ENCODE data around the gene HRAS. TPM values are rescaled to one million over a fixed set of nuclear protein-coding genes. Genes with fewer than 3 reads are reported as not detected.
A peak's percentile ranks its signal among the peaks of the same experiment; 100 is the strongest.

Gene HRAS
- total and polyA plus RNA-seq, 10 of the 15 experiments (the other 5 are each of a cell fraction or from before 2014, with no cell fraction given), result 2.8 to 72.4 (median 31.7) TPM

DNA sequence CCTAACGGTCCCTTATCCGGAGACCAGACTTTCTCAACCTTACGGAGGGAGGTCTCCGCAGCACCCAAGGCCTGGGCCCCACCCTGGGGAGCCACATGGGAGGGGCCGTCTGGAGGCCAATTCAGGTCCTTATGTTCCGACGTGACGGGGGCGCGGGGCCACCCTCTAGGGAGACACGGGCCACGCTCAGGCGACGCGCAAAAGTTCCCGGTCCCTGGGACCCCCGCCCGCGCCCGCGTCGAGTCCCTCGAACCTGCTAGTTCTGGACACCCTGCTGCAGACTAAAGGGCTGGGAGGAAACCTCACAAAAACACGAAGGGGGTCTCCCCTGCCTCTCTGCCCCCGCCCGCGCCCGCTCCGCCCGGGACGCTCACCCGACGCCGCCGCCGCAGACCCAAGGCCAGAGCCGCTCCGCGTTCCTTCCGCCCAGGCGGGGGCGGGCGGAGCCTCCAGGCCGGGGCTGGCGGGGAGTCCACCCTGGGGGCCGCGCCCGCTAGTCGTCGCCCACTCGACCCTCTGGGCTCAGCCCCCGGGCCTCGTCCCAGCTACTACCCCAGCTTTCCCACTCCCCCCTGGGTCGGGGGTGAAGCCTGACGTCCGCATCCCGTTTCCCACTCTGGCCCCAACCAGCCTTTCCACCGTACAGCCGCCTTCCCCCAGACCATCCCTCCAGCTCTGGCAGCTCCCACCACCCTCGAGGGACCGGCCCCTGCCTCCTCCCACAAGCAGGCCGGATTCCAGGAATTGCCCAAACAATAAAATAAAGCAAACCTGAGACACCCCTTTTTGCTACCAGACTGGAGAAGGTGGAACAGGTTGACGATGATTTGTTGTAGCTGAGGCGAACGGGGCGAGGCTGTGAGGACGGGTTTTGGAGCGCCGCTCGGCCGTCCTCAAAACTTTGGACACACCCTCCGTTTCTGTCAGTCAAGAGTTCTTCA is 31.1 kb downstream of the HRAS start (continued):
- TF ChIP-seq, protein P1, sequence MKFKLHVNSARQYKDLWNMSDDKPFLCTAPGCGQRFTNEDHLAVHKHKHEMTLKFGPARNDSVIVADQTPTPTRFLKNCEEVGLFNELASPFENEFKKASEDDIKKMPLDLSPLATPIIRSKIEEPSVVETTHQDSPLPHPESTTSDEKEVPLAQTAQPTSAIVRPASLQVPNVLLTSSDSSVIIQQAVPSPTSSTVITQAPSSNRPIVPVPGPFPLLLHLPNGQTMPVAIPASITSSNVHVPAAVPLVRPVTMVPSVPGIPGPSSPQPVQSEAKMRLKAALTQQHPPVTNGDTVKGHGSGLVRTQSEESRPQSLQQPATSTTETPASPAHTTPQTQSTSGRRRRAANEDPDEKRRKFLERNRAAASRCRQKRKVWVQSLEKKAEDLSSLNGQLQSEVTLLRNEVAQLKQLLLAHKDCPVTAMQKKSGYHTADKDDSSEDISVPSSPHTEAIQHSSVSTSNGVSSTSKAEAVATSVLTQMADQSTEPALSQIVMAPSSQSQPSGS (IDR thresholded peaks at IDR 0.05; ENCODE audit: low read length), result no peak
- TF ChIP-seq KLF5 (IDR thresholded peaks at IDR 0.05; ENCODE audit: partially characterized antibody) (no peak), NBN (IDR thresholded peaks at IDR 0.05) (no peak), IRF4 (IDR thresholded peaks at IDR 0.05; ENCODE audit: low read depth, low read length) (no peak), SUZ12 (IDR thresholded peaks at IDR 0.05; ENCODE audit: unreplicated experiment) (no peak), CBX5 (IDR thresholded peaks at IDR 0.05; ENCODE audit: low read depth) (no peak), MEF2B (IDR thresholded peaks at IDR 0.05; ENCODE audit: partially characterized antibody, poor library complexity, severe bottlenecking) (no peak), RELA (IDR thresholded peaks at IDR 0.05; ENCODE audit: borderline replicate concordance, partially characterized antibody) (no peak), POLR2A (IDR thresholded peaks at IDR 0.05; ENCODE audit: low read depth, low read length) (peak; percentile 65; the same call in 1 of the 2 replicates), RUNX3 (IDR thresholded peaks at IDR 0.05; ENCODE audit: low read length) (no peak), HDAC2 (IDR thresholded peaks at IDR 0.05) (no peak), ZZZ3 (IDR thresholded peaks at IDR 0.05; ENCODE audit: control insufficient read depth, insufficient read length, low read depth) (no peak), CHD2 (IDR thresholded peaks at IDR 0.05; ENCODE audit: borderline replicate concordance, low read depth, low read length) (no peak), EZH2 (IDR thresholded peaks at IDR 0.05; ENCODE audit: borderline replicate concordance, control insufficient read depth, low read depth, low read length) (no peak), PAX5 (IDR thresholded peaks at IDR 0.05; ENCODE audit: borderline replicate concordance, low read depth, low read length) (no peak)
- TF ChIP-seq, protein P2, sequence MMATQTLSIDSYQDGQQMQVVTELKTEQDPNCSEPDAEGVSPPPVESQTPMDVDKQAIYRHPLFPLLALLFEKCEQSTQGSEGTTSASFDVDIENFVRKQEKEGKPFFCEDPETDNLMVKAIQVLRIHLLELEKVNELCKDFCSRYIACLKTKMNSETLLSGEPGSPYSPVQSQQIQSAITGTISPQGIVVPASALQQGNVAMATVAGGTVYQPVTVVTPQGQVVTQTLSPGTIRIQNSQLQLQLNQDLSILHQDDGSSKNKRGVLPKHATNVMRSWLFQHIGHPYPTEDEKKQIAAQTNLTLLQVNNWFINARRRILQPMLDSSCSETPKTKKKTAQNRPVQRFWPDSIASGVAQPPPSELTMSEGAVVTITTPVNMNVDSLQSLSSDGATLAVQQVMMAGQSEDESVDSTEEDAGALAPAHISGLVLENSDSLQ (IDR thresholded peaks at IDR 0.05), result no peak
- TF ChIP-seq, protein P3, sequence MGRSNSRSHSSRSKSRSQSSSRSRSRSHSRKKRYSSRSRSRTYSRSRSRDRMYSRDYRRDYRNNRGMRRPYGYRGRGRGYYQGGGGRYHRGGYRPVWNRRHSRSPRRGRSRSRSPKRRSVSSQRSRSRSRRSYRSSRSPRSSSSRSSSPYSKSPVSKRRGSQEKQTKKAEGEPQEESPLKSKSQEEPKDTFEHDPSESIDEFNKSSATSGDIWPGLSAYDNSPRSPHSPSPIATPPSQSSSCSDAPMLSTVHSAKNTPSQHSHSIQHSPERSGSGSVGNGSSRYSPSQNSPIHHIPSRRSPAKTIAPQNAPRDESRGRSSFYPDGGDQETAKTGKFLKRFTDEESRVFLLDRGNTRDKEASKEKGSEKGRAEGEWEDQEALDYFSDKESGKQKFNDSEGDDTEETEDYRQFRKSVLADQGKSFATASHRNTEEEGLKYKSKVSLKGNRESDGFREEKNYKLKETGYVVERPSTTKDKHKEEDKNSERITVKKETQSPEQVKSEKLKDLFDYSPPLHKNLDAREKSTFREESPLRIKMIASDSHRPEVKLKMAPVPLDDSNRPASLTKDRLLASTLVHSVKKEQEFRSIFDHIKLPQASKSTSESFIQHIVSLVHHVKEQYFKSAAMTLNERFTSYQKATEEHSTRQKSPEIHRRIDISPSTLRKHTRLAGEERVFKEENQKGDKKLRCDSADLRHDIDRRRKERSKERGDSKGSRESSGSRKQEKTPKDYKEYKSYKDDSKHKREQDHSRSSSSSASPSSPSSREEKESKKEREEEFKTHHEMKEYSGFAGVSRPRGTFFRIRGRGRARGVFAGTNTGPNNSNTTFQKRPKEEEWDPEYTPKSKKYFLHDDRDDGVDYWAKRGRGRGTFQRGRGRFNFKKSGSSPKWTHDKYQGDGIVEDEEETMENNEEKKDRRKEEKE (IDR thresholded peaks at IDR 0.05), result no peak
- TF ChIP-seq, protein P4, sequence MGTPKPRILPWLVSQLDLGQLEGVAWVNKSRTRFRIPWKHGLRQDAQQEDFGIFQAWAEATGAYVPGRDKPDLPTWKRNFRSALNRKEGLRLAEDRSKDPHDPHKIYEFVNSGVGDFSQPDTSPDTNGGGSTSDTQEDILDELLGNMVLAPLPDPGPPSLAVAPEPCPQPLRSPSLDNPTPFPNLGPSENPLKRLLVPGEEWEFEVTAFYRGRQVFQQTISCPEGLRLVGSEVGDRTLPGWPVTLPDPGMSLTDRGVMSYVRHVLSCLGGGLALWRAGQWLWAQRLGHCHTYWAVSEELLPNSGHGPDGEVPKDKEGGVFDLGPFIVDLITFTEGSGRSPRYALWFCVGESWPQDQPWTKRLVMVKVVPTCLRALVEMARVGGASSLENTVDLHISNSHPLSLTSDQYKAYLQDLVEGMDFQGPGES (IDR thresholded peaks at IDR 0.05), result no peak
- TF ChIP-seq, protein P5, sequence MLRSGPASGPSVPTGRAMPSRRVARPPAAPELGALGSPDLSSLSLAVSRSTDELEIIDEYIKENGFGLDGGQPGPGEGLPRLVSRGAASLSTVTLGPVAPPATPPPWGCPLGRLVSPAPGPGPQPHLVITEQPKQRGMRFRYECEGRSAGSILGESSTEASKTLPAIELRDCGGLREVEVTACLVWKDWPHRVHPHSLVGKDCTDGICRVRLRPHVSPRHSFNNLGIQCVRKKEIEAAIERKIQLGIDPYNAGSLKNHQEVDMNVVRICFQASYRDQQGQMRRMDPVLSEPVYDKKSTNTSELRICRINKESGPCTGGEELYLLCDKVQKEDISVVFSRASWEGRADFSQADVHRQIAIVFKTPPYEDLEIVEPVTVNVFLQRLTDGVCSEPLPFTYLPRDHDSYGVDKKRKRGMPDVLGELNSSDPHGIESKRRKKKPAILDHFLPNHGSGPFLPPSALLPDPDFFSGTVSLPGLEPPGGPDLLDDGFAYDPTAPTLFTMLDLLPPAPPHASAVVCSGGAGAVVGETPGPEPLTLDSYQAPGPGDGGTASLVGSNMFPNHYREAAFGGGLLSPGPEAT (IDR thresholded peaks at IDR 0.05; ENCODE audit: low read depth), result no peak
- TF ChIP-seq, protein P6, sequence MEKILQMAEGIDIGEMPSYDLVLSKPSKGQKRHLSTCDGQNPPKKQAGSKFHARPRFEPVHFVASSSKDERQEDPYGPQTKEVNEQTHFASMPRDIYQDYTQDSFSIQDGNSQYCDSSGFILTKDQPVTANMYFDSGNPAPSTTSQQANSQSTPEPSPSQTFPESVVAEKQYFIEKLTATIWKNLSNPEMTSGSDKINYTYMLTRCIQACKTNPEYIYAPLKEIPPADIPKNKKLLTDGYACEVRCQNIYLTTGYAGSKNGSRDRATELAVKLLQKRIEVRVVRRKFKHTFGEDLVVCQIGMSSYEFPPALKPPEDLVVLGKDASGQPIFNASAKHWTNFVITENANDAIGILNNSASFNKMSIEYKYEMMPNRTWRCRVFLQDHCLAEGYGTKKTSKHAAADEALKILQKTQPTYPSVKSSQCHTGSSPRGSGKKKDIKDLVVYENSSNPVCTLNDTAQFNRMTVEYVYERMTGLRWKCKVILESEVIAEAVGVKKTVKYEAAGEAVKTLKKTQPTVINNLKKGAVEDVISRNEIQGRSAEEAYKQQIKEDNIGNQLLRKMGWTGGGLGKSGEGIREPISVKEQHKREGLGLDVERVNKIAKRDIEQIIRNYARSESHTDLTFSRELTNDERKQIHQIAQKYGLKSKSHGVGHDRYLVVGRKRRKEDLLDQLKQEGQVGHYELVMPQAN (conservative IDR thresholded peaks at IDR 0.05), result 0 out of 2 replicates have a peak, but pooled peaks have one; percentile 35
